K562 (cell line): ENCODE data around the gene DLX2. TPM values are rescaled to one million over a fixed set of nuclear protein-coding genes. Genes with fewer than 3 reads are reported as not detected.

Source experiments
- ARID4B ChIP-seq: sonication (generic); formaldehyde crosslinking; IDR thresholded peaks from 2 replicates; pipeline ENCODE4 v1.8.0; 2022; ENCODE audit warnings: mild to moderate bottlenecking, missing genetic modification reagents
- CEBPG ChIP-seq, 3 experiments: fragments of 200-800 bp in 1 of 3; sonication (Bioruptor generic) in 1 of 3; sonication (generic) in 1 of 3; formaldehyde crosslinking in 1 of 3; IDR thresholded peaks in 2 of 3; conservative IDR thresholded peaks in 1 of 3; 2 replicates each; pipeline versions ENCODE4 v1.6.1 to v1.8.0; 2016 to 2022; ENCODE audit warnings: missing compliant biosample characterization in 2 of 3, missing genetic modification characterization in 2 of 3, mild to moderate bottlenecking in 1 of 3, missing genetic modification reagents in 1 of 3
- DEAF1 ChIP-seq: fragments of 450-650 bp; formaldehyde crosslinking; IDR thresholded peaks from 2 replicates; pipeline ENCODE4 v1.4.0; 2020; ENCODE audit warnings: mild to moderate bottlenecking, moderate library complexity
- JUNB ChIP-seq: fragments of 450-650 bp; formaldehyde crosslinking; conservative IDR thresholded peaks from 2 replicates; pipeline ENCODE4 v1.4.0; 2020; ENCODE audit warnings: mild to moderate bottlenecking
- MED1 ChIP-seq: sonication (generic); formaldehyde crosslinking; IDR thresholded peaks from 2 replicates; pipeline ENCODE4 v1.8.1; 2023; ENCODE audit warnings: missing genetic modification reagents, borderline replicate concordance
- REST ChIP-seq, 2 experiments: fragments of 450-650 bp; formaldehyde crosslinking in 1 of 2; IDR thresholded peaks; 2 replicates each; pipeline versions ENCODE4 v1.4.0 to v1.6.1; 2014 to 2020; ENCODE audit warnings: mild to moderate bottlenecking in 2 of 2, borderline replicate concordance in 1 of 2, low read depth in 1 of 2
- STAG1 ChIP-seq: sonication (generic); formaldehyde crosslinking; IDR thresholded peaks from 2 replicates; pipeline ENCODE4 v1.5.0; 2020; ENCODE audit warnings: missing genetic modification reagents, borderline replicate concordance
- TEAD4 ChIP-seq, 2 experiments: sonication (generic) in 1 of 2; formaldehyde crosslinking in 1 of 2; IDR thresholded peaks; 2 replicates each; pipeline versions ENCODE4 v1.6.1 to v1.8.0; 2012 to 2022; ENCODE audit warnings: borderline replicate concordance in 1 of 2, inconsistent platforms in 1 of 2, low read length in 1 of 2, mild to moderate bottlenecking in 1 of 2, missing genetic modification reagents in 1 of 2
- polyA plus RNA-seq, 8 experiments: library from polyadenylated mRNA; depleted of rRNA in 4 of 8; stranded (reverse) in 5 of 8; unstranded in 3 of 8; fragments of >200 nt; fragmentation: Nextera tagmentation in 2 of 8; fragmentation: Illumina TruSeq in 1 of 8; extraction: Ambion mirVana in 2 of 8; extraction: Trizol in 1 of 8; gene quantifications; 2 replicates each; pipeline versions ENCODE4 v1.2.1 to v1.2.3, GENCODE V29; 2011 to 2014; ENCODE audit warnings: inconsistent platforms in 1 of 8, missing spikeins in 1 of 8
- total RNA-seq, 7 experiments: library from RNA; depleted of rRNA in 6 of 7; stranded (reverse); fragments of >200 nt in 6 of 7; fragmentation: Illumina TruSeq in 2 of 7; extraction: Trizol in 2 of 7; gene quantifications; 2 replicates each; pipeline versions ENCODE4 v1.2.1 to v1.2.3, GENCODE V29; 2011 to 2021; ENCODE audit warnings: low replicate concordance in 1 of 7

DLX2 gene
- total and polyA plus RNA-seq, 9 of the 15 experiments (the other 6 are each of a cell fraction or from before 2014, with no cell fraction given), result 0.14 to 4.3 (median 0.86) TPM

- TF ChIP-seq ARID4B (no peak), TEAD4 (IDR thresholded peaks at IDR 0.05; ENCODE audit: low read length) (0 out of 2 replicates have a peak, but pooled peaks have one; percentile 26), TEAD4 (CRISPR knock-in tag; IDR thresholded peaks at IDR 0.05; ENCODE audit: borderline replicate concordance) (no peak), REST (IDR thresholded peaks at IDR 0.05; ENCODE audit: borderline replicate concordance) (peak; percentile 76), REST (CRISPR knock-in tag; IDR thresholded peaks at IDR 0.05; ENCODE audit: low read depth) (no peak), STAG1 (CRISPR knock-in tag) (peak; percentile 68; the same call in 1 of the 2 replicates), JUNB (CRISPR knock-in tag) (no peak), MED1 (no peak), DEAF1 (peak; percentile 68), CEBPG (CRISPR knock-in tag; IDR thresholded peaks at IDR 0.05) (no peak), CEBPG (tag; conservative IDR thresholded peaks at IDR 0.05 in 1 of 2, IDR thresholded peaks at IDR 0.05 in 1 of 2) (peak in 1 of 2 experiments; percentile 31; a peak in 1 of 4 replicates)
Measured at GRCh38 chr2:172113617-172114016, 10.9 kb upstream of the DLX2 start (continued).
